GOT3 (cell line): ENCODE data around the gene CLCA2.
"Not testable (repeated sequence)": the region's sequence is repeated elsewhere in the genome, so short reads cannot be mapped to it uniquely, and the experiment has no call there.

ENCODE experiments used
- DNase-seq: peaks from one replicate; lab custom pipeline; 2025; ENCODE audit warnings: mixed read lengths; lab: John Stamatoyannopoulos, UW

CLCA2 gene

GRCh38 chr1:86472152-86472551, 48.2 kb downstream of the CLCA2 start:
- no peak for DNase-seq

- no peak for DNase-seq
These were observed 48.8 kb downstream of the CLCA2 start for GRCh38 chr1:86472767-86473166.

DNA sequence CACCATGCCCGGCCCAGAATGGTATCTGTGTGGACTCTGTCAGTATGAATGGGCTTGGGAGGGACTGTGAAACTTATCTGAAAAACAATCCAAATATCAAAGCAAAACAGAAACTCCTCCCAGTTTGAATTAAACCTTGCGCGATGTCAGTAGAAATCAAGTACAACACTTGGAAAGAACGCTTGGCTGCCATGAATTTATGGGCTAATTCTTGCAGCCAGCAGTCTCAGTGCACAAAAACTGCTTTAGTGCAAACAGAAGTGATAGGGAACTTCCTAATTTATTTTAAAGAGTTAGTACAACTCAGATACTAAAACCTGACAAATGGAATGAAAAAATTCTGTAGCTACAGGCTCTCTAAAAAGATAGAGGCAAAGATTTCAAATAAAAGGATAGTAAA, 53.3 kb downstream of the CLCA2 start:
- no peak for DNase-seq

DNA sequence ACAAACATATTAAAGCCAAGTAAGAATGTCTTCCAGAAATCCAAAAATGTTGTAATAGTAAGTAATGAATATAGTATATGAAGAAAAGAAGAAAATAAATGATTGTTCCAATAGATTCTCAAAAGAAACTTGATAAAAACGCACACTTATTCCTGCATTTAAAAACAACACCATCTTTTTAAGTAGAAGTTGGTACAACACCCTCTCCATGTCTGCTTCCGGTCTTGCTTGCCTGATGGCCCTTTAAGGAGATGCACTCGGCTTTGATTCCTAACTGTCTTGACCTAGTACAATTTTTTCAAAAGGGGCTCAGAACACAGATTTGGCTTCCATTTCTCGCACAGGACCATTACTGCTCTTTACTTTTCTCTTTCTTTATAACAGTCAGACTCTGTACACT, 53.7 kb downstream of the CLCA2 start:
- DNase-seq, result no peak

DNA sequence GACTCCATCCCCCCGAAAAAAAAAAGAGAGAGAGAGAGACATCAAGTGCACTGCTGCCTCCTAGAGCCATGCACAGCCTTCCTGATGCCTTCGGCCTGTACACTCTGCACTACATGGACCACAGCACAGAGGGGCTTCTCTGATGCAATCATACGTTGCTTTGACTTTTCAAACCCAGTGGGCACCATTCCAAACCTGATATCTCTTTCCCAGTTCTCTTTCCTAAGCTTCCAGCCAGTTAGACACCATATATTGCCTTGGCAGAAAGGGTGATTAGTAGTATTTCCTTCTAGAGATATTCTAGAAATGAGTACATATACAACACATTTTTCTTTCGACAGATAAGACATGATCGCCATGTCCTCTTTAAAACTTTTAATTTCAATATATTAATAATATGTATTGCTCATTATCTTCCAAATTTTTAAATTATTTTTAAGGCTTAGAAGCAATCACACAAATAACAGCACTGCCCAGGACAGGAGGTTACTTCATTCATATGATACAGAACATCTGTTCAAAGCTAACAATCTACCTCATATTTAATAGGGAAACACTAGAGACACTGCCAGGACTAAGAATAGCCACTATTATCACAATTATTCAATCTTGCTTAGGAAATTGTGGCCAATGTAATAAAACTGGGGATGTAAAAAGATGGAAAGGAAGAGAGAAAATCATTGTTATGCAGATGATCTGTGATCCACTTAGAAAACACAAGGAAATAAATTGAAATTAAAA, 54.6 kb downstream of the CLCA2 start:
- DNase-seq, result no peak

GRCh38 chr1:86481966-86482365, 58.0 kb downstream of the CLCA2 start:
- no peak for DNase-seq

GRCh38 chr1:86487131-86487810, 63.3 kb downstream of the CLCA2 start:
- DNase-seq, result peak; percentile 9

DNA sequence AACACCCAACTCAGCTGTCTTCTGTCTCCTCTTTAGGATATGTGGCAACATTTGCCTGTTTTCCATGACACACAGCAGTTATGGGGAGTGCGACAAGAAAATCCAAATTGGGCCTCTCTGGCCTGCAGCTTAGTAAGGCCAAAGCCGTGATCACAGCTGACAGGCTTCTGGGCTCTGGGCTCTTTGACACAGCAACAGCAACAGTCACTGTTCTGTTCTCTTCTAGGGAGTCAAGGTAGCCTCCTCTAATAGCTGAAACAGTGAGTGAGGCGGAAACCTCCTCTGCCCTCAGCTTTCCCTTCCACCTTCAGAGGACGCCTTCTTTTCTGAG, 63.8 kb downstream of the CLCA2 start:
- no peak for DNase-seq

GRCh38 chr1:86489242-86489878, 65.4 kb downstream of the CLCA2 start:
- no peak for DNase-seq

DNA sequence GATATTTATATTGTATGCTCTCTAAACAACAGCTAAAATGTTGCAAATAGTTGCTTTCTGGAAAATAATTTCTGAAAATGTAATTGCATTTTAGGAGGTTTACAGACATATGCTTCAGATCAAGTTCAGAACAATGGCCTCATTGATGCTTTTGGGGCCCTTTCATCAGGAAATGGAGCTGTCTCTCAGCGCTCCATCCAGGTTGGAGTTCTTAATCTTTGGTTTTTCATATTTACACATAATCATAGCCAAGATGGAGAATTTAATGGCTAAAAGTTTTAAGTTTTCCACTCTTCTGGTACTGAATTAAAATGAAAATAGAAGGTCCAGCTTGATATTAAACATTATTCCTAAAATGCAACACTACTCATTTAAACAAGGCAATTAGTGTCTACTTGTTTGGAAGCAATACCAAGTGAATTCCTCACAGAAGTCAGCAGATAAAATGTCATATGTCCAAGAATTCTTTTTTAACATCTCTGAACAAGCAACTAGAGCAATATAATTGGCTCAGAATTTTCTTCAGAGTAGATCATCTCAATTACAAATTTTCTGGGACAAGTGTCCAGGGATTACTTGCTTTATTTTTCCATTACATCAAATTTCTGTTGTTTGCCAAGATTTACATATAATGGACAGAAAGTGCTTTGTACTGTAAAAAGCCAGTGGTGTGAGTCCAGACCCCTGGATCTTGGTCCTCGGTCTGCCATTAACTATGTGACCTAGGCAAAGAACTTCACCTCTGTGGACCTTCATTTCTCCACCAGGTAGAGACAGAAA, 67.4 kb downstream of the CLCA2 start:
- DNase-seq, result no peak

GRCh38 chr1:86498281-86498680, 74.3 kb downstream of the CLCA2 start:
- no peak for DNase-seq

DNA sequence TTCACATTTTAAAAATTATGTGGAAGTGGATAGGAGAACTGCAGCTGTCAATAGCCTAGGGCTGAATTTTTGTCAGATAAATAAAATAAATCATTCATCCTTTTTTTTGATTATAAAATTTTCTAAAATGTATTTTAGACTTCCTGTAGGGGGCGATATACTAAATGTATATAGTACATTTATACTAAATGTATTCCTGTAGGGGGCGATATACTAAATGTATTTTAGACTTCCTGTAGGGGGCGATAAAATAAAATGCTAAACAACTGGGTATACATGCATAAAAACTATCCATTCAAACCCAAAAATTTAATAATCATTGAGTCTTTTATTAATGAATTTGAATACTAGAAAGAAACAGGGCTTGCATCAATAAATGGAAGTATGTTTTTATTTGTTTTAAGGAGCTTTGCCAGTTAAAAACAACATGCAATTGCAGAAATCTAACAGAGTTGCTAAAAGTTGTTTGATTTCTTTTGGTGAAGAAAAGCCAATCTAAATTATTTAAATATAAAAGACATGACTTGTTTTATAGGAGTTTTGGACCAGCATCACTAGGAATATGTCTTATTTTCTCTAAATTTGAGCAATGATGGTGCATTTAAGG, 76.1 kb downstream of the CLCA2 start:
- no peak for DNase-seq

- DNase-seq, result no peak
These were observed 76.7 kb downstream of the CLCA2 start for GRCh38 chr1:86500714-86501113.

- not testable (repeated sequence) for DNase-seq
These were observed 78.2 kb downstream of the CLCA2 start for GRCh38 chr1:86502125-86502646.

GRCh38 chr1:86502721-86503405, 78.9 kb downstream of the CLCA2 start:
- DNase-seq, result no peak

DNA sequence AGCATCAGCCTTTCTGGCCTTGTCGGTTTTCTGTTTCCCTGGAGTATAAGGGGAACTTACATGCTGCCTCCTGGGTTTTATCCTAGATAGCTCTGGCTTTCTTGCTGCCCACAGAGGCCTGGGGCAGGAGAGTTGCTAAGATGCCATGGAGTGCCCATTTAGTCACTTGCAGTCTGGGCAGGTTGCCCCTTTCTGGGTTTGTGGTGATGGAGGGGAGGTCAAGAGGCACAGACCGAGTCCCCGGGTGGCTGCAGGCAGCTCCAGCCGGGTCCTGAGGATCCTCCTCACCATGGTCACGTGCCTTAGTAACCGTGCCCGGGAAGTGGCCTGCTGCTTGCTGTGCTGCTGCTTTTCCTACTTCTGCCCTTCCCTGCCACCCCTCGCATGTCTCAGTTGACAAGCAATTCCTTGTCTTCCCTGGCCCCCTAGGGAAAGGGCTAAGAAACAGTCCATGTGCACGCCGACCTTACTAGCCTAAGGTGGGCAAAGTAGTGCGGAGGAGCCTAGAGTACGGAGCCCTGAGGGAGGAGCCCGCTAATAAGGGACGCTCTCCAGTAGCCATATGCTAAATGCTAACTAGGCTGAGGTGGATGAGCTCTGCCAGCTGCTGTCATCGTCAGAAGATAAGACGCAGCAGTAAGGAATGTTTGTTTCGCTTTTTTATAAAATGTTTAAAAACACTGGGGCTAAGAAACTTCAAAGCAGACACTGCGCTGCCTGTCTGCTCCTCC, 79.6 kb downstream of the CLCA2 start:
- DNase-seq, result no peak

- DNase-seq, result no peak
These were observed 80.1 kb downstream of the CLCA2 start for GRCh38 chr1:86504137-86504479.

- no peak for DNase-seq
These were observed 81.1 kb downstream of the CLCA2 start for GRCh38 chr1:86504895-86505563.

- no peak for DNase-seq
These were observed 81.6 kb downstream of the CLCA2 start for GRCh38 chr1:86505564-86505902.
